Neuronal stem cell (in vitro differentiated cells): ENCODE results near the gene TRAPPC6A.

Source experiments
- DNase-seq: peaks from one replicate; pipeline ENCODE4 v3.0.0-alpha.2; 2013; ENCODE audit warnings: low spot score
- H2AFZ ChIP-seq: one replicate; pipeline ENCODE4 v1.6.1; 2013; ENCODE audit warnings: mild to moderate bottlenecking, low read length, inconsistent platforms
- H2AK5ac ChIP-seq: 2 replicates; pipeline ENCODE4 v1.6.1; 2013; ENCODE audit warnings: low read depth, mild to moderate bottlenecking, inconsistent platforms, low read length, moderate library complexity, mixed read lengths
- H2BK120ac ChIP-seq: 2 replicates; pipeline ENCODE4 v1.6.1; 2013; ENCODE audit warnings: low read depth, mild to moderate bottlenecking, inconsistent platforms, low read length, moderate library complexity, mixed read lengths
- H2BK12ac ChIP-seq: one replicate; pipeline ENCODE4 v1.6.1; 2013; ENCODE audit warnings: low read length, inconsistent platforms
- H2BK15ac ChIP-seq: 2 replicates; pipeline ENCODE4 v1.6.1; 2013; ENCODE audit warnings: mild to moderate bottlenecking, low read length, inconsistent platforms, mixed read lengths
- H2BK5ac ChIP-seq: one replicate; pipeline ENCODE4 v1.6.1; 2013; ENCODE audit warnings: inconsistent platforms, mild to moderate bottlenecking, low read length, moderate library complexity
- H3K14ac ChIP-seq: one replicate; pipeline ENCODE4 v1.6.1; 2013; ENCODE audit warnings: low read length, inconsistent platforms
- H3K18ac ChIP-seq: 2 replicates; pipeline ENCODE4 v1.6.1; 2013; ENCODE audit warnings: low read length, inconsistent platforms
- H3K23ac ChIP-seq: 2 replicates; pipeline ENCODE4 v1.6.1; 2013; ENCODE audit warnings: low read depth, mild to moderate bottlenecking, mixed read lengths, low read length, inconsistent platforms; ENCODE audit not compliant: poor library complexity
- H3K27ac ChIP-seq: replicated peaks from 3 replicates; pipeline ENCODE4 v1.5.1; 2013; ENCODE audit warnings: low read length, inconsistent platforms
- H3K27me3 ChIP-seq, 3 experiments: 2 replicates each; pipeline ENCODE4 v1.6.1; 2013; ENCODE audit warnings: low read length in 3 of 3, mild to moderate bottlenecking in 2 of 3, inconsistent platforms in 1 of 3, low read depth in 1 of 3, mixed read lengths in 1 of 3, moderate library complexity in 1 of 3; ENCODE audit not compliant: control insufficient read depth in 3 of 3, insufficient read depth in 3 of 3
- H3K36me3 ChIP-seq, 2 donors: replicated peaks in 1 of 2; 2 replicates each; pipeline ENCODE4 v1.6.1; 2013; ENCODE audit warnings: low read length in 2 of 2; ENCODE audit not compliant: control insufficient read depth in 2 of 2, insufficient read depth in 2 of 2
- H3K4ac ChIP-seq: 2 replicates; pipeline ENCODE4 v1.6.1; 2013; ENCODE audit warnings: inconsistent platforms, mild to moderate bottlenecking, low read length, moderate library complexity
- H3K4me1 ChIP-seq, 2 donors: 1 replicate in 1 of 2; 2 replicates in 1 of 2; pipeline ENCODE4 v1.6.1; 2013; ENCODE audit warnings: low read length in 2 of 2, low read depth in 1 of 2; ENCODE audit not compliant: control insufficient read depth in 2 of 2, insufficient read depth in 1 of 2
- H3K4me2 ChIP-seq: one replicate; pipeline ENCODE4 v1.6.1; 2013; ENCODE audit warnings: mild to moderate bottlenecking, low read length, inconsistent platforms; ENCODE audit not compliant: insufficient read depth, poor library complexity, severe bottlenecking
- H3K4me3 ChIP-seq, 2 donors: 2 replicates each; pipeline ENCODE4 v1.5.1; 2013; ENCODE audit warnings: low read length in 2 of 2, mild to moderate bottlenecking in 2 of 2, inconsistent platforms in 1 of 2, moderate library complexity in 1 of 2
- H3K79me1 ChIP-seq: one replicate; pipeline ENCODE4 v1.6.1; 2013; ENCODE audit warnings: low read depth, mild to moderate bottlenecking, inconsistent platforms, low read length, moderate library complexity
- H3K9ac ChIP-seq: one replicate; pipeline ENCODE4 v1.6.1; 2013; ENCODE audit warnings: mild to moderate bottlenecking, low read depth, low read length, inconsistent platforms; ENCODE audit not compliant: poor library complexity
- H3K9me3 ChIP-seq, 2 donors: replicated peaks in 1 of 2; 2 replicates each; pipeline versions ENCODE3 to v1.6.1; 2013; ENCODE audit warnings: low read length in 2 of 2, mild to moderate bottlenecking in 2 of 2, inconsistent platforms in 1 of 2, low read depth in 1 of 2, mixed read lengths in 1 of 2, moderate library complexity in 1 of 2; ENCODE audit not compliant: control insufficient read depth in 2 of 2, insufficient read depth in 1 of 2
- H4K8ac ChIP-seq: one replicate; pipeline ENCODE4 v1.6.1; 2013; ENCODE audit warnings: low read depth, mild to moderate bottlenecking, inconsistent platforms, low read length, moderate library complexity
- H4K91ac ChIP-seq: one replicate; pipeline ENCODE4 v1.6.1; 2013; ENCODE audit warnings: low read length, low read depth, mild to moderate bottlenecking, inconsistent platforms; ENCODE audit not compliant: poor library complexity
- WGBS, 2 donors: extraction: QIAGEN DNeasy Blood & Tissue Kit; methylation state at CpG; one replicate each; pipeline ENCODE4 v1.1.7; 2013; ENCODE audit warnings: missing lambda C conversion rate in 2 of 2, mixed read lengths in 1 of 2; ENCODE audit not compliant: insufficient read length in 2 of 2, insufficient replicate concordance in 1 of 2; ENCODE audit errors: extremely low coverage in 2 of 2; 5-methylcytosine and 5-hydroxymethylcytosine counted together

The TRAPPC6A gene

DNA sequence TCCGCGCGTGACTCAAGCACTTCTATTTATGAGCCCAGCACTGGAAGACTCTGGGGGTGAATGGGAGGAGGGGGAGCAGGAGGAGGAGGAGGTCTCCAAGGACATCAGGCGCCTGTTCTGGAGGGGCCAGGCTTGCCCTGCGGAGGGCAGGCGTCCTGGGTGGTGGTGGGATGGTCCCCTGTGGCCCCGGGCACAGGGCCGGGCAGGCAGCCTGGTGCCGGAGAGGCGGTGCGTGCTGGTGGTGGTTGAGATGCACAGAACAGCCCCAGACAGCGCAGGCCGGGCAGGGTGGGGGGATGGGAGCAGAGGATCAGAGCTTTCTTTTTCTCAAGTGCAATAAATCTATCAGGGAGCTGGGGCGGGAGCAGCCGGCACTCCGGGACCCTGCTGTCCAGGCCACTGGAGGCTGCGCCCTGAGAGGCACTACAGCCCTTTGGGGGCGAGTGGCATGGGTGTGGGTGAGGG lies 31.3 kb downstream of the TRAPPC6A start:
- Histone ChIP-seq H3K4me1 (no peaks in the 10 kb centered on the region), H3K18ac (no peak overlapping the region), H3K4ac (no peak overlapping the region), H3K4me3 (no peak overlapping the region), H3K9me3 (peaks cover 0 to 2% of the 10 kb centered on the region in 2 donors), H3K23ac (no peak overlapping the region), H2BK15ac (no peak overlapping the region), H3K27ac (no peak overlapping the region), H3K36me3 (peaks cover 18 to 64% of the 10 kb centered on the region in 2 donors), H2BK120ac (no peak overlapping the region), H3K9ac (no peak overlapping the region), H2BK5ac (no peak overlapping the region), H3K4me2 (no peak overlapping the region), H3K79me1 (peaks cover 14% of the 10 kb centered on the region), H2AFZ (no peak overlapping the region), H2BK12ac (no peak overlapping the region), H4K91ac (no peak overlapping the region), H3K27me3 (peaks cover 0 to 8% (median 0%) of the 10 kb centered on the region in 3 experiments), H4K8ac (no peak overlapping the region), H3K14ac (no peak overlapping the region), H2AK5ac (no peak overlapping the region)
- DNase-seq = no peak
- WGBS, 2 donors = no CpG with 5 or more reads among the region's 18 CpGs

DNA sequence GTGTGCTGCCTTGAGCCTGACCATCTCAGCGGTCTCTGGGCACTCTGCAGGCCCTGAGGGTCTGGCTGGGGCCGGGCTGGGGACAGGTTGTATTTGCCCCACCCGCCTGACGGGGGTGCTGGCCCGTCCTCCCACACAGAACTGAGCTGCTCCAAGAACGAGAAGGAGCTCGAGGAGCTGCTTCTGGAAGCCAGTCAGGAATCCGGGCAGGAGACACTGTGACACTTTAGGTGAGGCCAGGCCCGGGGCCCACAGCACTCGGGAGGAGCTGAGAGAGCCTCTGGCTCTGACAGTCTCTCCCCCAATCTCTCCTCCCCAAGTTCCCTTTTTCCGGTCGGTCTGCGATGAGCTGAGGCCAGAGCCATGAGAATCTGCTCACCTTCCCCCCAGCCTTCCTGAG lies 31.8 kb downstream of the TRAPPC6A start:
- Histone ChIP-seq H3K4me1 (no peaks in the 10 kb centered on the region), H3K27me3 (peaks cover 0 to 3% (median 0%) of the 10 kb centered on the region in 3 experiments), H3K4me3 (no peak overlapping the region), H3K9me3 (peaks cover 0 to 2% of the 10 kb centered on the region in 2 donors), H3K36me3 (peaks cover 23 to 70% of the 10 kb centered on the region in 2 donors), H4K8ac (no peak overlapping the region), H2AFZ (no peak overlapping the region), H2BK15ac (no peak overlapping the region), H3K27ac (no peak overlapping the region), H2BK5ac (peak overlapping the region; percentile 24), H3K4me2 (no peak overlapping the region), H3K18ac (no peak overlapping the region), H4K91ac (no peak overlapping the region), H3K23ac (no peak overlapping the region), H3K9ac (no peak overlapping the region), H2AK5ac (no peak overlapping the region), H3K79me1 (peaks cover 14% of the 10 kb centered on the region), H3K14ac (no peak overlapping the region), H2BK12ac (no peak overlapping the region), H3K4ac (no peak overlapping the region), H2BK120ac (no peak overlapping the region)
- DNase-seq = no peak
- WGBS, 2 donors = no CpG with 5 or more reads among the region's 13 CpGs

DNA sequence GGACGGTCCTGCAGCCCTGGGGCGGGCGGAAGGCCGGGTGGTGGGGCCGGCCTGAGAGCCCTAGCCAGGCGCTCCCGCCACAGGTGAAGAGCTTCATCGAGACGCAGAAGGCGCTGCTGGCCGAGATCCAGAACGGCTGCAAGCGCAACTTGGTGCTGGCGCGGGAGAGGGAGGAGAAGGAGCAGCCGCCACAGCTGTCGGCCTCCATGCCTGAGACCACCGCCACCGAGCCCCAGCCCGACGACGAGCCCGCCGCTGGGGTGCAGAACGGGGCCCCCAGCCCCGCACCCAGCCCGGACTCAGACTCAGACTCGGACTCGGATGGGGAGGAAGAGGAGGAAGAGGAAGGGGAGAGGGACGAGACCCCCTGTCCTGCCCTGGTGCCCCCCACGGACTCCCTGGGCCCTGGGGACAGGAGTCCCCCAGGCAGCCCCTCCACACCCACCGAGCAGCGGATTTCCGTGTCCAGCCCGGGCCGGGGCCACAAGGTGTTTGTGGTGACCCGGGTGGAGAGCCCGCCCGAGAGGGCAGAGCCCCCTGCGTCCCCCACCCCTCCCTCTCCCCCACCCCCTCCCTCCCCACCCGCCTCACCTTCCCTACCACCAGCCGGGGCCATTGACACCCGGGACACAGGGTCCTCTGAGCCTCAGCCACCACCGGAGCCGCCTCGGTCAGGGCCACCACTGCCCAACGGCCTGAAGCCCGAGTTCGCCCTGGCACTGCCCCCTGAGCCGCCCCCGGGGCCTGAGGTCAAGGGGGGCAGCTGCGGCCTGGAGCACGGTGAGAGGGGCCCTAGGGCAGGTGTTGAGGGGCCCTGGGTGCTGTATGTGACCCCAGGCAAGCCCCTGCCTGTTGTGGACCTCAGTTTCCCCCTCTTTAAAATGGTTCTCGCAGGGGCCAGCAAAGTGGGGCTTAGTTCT lies 32.5 kb downstream of the TRAPPC6A start:
- Histone ChIP-seq H2AK5ac (no peak overlapping the region), H4K8ac (no peak overlapping the region), H3K4me1 (no peaks in the 10 kb centered on the region), H2AFZ (no peak overlapping the region), H2BK15ac (no peak overlapping the region), H3K79me1 (peaks cover 16% of the 10 kb centered on the region), H3K27me3 (peaks cover 0 to 2% (median 0%) of the 10 kb centered on the region in 3 experiments), H3K36me3 (peaks cover 26 to 70% of the 10 kb centered on the region in 2 donors), H3K18ac (no peak overlapping the region), H2BK5ac (no peak overlapping the region), H3K9me3 (peaks cover 0 to 2% of the 10 kb centered on the region in 2 donors), H3K4me2 (no peak overlapping the region), H3K27ac (no peak overlapping the region), H3K14ac (no peak overlapping the region), H4K91ac (no peak overlapping the region), H2BK12ac (no peak overlapping the region), H3K4me3 (no peak overlapping the region), H3K4ac (no peak overlapping the region), H3K23ac (no peak overlapping the region), H3K9ac (no peak overlapping the region), H2BK120ac (no peak overlapping the region)
- WGBS, 2 donors = no CpG with 5 or more reads among the region's 54 CpGs
- DNase-seq = no peak
